NCI-H2171 treated with DMSO at 0.1 percent for 48 hours (cell line): ENCODE results near the gene PAMR1.

Source experiments
- DNase-seq: peaks from one replicate; lab custom pipeline; 2025; lab: John Stamatoyannopoulos, UW

The PAMR1 gene

DNA sequence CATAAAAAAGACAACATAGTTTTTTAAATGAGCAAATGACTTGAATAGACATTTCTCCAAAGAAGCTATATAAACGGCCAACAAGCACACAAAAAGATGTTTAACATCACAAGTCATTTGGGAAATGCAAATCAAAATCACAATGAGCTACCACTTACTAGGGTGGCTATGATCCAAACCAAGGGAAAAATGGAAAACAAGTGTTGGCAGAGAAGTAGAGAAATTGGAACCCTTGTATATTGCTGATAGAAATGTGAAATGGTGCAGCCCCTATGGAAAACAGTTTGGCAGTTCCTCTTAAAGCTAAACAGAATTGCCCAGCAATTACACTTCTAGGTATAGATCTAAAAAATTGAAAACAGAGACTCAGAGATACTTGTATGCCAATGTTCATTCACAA lies 29.0 kb downstream of the PAMR1 start:
- no peak for DNase-seq

DNA sequence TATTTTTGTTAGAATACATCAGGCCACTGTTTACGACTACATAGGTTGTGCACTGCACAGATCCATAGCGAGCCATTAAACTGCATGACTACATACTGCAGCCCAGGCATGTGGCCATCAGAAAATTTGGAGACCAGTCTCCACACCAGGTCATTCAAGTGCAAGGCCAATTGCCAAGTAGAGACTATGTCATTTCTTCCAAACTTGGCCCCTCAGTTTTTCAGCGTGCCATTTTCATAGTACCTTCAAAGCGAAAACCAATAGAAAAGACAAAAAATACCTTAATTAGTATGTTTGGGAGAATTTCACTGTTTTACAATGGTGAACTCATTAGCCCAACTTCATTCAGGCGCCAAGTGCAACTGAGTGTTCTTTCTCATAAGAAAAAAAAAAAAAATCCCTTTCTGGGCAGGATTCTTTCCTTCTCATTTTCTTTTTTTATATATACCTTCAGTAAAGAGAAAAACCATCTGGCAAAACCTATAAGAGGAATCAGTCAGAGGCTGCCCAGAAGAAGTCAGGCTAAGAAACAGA lies 30.4 kb downstream of the PAMR1 start:
- no peak for DNase-seq

DNA sequence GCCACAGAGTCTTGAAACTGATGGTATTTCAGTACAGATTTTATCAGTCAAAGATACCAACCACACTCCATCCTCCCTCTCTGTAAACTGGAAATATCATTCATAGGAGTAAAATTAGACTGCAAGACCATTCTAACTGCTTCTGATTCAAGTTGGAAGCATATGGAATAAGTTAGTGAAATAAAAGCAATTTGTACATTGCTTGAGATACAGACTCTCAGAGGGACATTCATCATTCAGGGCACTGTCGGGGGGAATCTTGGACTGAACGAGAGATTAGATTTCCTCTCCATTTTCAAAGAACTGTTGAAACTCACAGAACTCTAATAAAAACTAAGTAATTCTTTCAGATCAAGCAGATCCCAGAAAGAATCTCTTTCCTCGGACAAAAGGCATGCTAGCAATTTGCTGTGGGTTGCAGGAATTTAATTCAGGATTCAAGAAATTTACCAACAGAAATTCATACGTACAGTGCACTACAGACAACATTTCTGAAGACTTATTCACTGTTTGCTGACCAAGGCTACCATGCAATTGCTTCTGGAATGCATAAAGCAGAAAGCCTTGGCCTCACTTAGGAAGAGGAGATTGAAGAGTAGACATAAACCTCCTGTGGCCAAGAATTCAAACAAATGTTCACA lies 34.1 kb downstream of the PAMR1 start:
- DNase-seq, result no peak

DNA sequence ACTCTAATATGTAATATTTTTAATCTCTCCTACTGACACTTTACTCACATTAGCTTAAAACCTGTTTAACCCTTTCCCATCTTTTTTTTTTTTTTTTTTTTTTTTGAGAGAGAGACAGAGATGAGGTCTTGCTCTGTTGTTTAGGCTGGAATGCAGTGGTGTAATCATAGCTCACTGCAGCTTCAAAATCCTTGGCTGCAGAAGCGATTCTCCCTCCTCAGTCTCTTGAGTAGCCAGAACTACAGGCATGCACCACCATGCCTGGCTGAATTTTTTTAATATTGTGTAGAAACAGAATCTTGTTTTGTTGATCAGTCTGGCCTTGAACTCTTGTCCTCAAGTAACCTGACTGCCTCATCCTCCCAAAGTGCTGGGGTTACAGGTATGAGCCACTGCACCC lies 37.3 kb downstream of the PAMR1 start:
- DNase-seq, result no peak

DNA sequence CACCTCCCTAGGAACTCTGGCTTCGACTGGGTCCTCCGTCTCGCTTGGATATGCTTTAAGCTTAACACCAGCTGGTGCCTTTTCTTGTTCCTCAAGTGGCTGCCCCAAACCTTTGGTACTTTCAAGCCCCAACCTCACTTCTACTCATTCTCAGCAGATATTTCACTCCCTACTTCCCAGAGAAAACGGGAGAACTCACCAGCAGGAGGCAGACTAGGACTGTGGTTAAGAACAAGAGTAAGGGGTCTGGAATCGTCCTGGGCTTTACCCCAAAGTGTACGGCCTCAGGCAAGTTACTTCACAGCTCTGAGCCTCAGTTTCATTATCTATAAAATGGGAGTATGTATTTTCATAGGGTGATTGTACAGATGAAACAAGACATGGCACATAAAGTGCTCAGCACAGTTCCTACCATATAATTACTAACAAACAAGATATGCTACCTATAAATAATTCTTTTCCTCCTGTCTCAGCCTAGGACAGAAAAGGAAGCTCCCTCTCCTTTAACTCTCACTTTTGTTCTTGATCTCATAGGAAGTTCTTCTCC lies 37.8 kb downstream of the PAMR1 start:
- DNase-seq, result peak; percentile 35

DNA sequence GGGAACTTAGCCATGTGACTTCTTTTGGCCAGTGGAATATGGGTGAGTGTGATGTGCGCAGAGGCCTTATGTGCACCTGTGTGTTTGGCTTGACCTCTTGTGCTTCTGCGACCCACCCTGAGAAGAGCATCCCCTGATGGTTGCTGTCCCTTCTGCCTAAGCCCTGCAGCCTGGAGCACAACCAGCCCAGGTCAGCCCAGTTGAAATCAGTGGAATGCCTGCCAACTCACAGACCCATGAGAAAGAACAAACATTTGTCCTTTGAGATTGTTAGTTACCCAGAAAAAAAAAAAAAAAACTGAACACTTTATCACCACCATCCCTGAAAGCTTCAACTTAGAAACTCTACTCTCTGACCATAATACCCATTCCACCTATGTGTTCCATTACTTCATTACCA lies 38.5 kb downstream of the PAMR1 start:
- no peak for DNase-seq

DNA sequence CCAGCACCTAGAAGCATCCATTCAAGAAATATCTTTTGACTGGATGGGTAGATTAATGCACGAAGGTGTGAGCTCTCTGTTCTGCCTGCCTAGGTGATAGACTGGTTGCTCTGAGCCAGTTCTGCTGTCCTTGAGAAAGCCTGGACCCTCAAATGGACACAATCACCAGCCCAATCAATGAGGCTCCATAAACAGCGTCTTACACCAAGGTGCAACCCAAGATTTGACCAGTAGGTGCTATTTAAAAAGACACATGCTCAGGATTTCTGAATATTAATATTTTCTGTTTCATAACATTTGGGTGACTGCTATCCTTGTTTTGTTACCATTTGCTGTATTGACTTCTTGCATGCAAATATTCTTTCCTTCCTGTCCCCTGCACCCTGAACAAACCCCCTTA lies 39.0 kb downstream of the PAMR1 start:
- DNase-seq, result no peak

DNA sequence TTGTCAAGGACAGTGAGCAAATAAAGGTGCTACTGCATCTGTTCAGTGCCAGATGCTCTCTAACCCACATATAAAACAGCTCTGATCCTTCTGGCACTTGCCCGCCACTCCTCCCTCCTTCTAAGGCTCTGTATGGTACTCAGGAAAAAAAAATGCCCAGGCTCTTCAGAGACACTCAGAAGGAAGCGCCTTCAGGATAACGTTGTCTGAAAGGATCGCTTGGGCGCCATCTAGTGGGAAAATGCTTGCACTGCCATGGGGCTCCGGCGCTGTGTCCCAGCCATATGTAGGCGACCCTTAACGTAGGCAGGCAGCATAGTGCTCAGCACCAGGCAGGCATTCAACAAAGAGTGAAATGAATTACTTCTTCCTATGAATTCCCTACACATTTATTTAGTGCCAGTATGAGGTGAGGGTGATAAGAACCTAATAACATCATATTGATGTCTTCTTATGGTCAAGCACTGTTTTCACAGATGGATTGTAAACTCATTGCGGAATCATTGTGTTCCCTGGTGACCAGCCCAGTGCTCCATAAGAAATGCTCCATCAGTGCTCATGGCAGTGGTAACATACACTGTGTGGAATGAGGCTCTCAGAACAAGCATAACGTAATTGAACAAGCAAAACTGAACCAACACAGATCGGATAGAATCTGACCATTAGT lies 39.6 kb downstream of the PAMR1 start:
- peak; percentile 99 for DNase-seq

DNA sequence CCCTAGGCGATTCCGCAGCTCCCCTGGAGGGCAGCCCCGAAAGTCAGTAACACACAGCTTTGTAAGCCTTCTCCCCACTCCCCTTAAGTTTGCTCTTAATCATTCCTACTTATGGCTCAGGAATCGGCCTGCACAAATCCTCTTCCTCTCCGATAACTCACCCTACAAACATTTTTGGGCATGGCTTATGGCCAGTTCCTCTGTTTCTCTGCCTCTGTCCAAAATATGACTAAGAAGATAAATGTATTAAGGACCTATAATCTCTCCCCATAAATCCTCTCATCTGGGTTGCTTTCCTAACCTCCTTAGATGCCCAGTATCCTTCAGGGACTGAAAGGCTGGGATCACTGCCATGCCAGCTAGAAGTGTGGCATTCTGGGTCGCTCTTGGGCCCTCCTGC lies 41.0 kb downstream of the PAMR1 start:
- DNase-seq, result no peak

DNA sequence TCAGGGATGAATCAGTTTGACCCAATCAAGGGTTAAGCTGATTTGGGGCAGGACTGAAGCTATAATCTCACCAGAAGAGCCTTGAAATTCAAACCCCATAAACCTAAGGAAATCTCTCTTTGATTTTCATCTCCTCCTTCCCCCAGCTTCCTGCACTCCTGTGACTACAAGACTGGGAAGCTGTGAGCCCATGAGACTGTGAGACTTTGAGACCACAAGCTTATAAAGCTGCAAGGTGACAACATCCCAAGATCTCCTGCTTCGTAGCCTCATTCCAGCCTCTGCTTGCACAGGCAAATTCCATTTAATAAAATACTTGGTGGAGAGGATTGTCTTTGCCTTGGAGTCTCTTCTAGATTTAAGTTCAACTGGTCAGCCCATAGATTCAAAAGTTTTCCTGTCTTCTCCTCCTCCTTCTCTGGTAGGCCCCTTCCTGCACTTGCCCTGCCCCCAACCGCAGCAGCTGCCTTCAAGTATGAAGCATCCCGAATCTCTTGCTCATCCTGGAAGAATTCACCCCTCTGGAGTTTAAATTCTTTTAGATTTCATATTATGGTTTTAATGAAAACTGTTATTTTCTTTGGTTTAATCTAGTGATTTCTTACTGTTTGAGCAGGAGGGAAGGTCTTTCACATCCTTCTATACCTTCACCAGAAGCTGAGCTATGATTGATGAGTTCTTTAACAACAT lies 42.1 kb downstream of the PAMR1 start:
- no peak for DNase-seq

DNA sequence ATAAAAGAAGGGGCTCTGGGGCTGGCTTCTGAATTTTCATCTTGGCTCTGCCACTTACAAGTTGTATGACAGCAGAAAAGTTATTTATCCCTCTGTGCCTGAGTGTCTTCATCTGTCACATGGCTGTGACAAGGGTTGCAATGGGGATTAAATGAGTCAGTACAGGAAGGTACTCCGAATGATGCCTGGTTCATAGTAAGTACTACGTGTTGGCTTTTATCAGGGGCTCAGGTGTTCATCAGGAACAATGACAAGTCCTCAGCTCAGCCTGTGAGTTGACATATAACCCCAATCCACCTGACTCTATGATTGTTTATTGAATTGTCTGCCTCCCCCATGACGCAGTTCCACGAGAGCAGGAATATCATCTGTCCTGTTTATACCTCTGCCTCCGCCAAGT lies 45.7 kb downstream of the PAMR1 start:
- peak; percentile 38 for DNase-seq

DNA sequence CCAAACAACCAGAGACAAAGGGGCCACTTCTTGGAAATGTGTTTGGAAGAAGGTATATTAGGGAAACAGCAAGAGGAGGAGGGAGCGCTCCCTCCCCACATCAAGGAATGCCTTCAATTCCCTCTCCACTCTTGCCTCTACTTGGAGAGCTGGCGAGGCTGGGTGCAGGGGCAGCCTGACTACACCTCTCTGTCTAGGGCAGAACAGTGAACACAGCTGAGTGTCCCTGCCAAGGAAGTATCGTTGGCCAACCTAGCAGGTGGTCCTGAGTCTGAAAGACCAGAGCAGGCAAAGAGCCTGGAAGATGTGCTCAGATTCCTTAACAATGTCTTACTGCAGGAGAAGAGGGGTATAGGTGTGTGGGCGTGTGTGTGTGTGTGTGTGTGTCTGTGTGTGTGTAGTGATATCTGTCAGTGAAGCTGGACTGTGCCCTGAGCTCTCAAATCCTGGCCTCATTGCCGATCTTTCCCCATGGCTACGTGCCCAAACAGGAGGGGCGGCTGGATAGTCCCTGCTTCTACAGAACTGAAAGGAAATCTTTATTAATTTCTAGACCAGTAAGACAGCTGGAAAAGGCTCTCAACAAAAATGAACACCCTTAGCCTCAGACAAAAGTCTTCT lies 46.8 kb downstream of the PAMR1 start:
- peak; percentile 17 for DNase-seq

DNA sequence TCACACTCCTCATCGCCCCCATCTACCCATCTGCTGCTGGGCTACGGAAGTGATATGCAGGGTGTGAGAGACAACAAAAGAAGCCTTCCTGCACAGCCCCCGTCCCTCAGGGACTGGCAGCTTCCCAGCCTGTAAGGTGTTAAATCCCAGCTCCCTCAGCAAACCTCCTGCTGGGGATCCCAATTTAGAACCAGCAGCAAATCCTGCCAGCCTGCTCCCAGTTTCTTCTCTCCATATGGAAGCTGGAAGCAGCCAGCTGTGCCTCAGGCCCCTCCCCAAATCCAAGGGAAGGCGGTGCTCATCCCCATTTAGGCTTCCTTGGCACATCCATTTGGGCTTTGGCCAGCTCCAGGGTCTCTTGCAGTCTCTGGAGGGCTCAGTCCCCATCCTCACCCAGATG lies 47.5 kb downstream of the PAMR1 start:
- peak; percentile 85 for DNase-seq

DNA sequence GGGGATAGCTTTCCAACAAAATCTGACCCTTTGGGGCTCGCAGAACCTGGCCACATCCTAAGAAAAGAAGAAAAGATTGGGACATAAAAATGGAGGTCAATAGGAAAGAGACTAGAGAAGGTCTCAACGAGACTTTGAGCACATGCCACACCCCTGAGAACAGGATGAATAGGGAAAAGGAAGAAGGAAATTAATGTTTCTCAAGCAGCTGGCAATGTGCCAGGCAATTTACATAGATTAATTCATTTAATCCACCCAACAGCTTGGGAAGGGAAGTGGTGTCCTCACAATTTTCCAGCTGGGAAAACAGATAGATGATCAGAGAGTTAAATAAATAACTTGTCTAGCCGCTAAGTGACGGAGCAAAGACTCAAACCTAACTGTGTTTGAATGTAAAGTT lies 50.7 kb downstream of the PAMR1 start:
- no peak for DNase-seq

DNA sequence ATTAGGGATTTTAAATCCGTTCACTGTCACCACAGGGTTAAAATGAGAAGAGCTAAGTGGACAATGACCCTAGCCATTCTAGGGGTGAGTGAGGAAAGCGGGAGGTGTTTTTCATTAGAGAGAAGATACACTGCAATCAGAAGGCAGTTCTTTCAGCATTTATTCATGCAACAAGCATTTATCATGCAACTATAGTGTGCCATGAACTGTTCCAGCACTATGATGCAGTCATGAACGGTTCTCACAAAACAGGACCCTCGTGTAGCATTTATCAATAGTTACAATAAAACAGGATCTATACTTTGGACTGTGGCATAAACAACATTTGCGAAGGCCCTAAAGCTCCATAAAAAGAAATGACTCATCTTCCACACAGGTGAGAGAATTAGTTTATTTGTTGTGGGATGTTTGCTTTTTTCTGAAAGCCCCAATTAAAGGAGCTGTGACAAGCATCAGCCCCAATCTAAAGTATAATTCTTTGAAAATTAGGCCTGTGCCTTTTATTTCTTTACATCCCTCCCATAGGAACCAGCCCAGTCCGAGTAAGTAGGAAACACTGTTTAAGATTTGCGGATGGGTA lies 51.5 kb downstream of the PAMR1 start:
- no peak for DNase-seq

DNA sequence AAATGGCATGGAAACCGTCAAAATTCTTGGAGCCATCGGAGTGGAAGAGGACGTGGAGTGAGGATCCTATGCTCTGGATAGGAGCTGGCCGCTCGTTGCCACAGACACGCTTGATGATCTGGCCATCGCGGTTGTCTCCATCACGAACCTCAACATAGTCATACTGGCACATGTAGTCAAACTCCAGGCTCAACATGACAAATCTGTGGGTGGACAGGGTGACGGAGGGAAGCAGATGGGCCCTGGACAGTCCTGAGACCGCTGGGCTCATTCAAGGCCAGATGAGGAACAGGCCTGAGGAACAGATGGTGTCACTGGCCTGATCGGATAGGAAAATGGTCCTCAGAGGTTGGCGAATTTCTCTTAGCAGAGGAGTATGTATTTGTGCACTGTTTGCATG lies 54.8 kb downstream of the PAMR1 start:
- DNase-seq, result no peak

DNA sequence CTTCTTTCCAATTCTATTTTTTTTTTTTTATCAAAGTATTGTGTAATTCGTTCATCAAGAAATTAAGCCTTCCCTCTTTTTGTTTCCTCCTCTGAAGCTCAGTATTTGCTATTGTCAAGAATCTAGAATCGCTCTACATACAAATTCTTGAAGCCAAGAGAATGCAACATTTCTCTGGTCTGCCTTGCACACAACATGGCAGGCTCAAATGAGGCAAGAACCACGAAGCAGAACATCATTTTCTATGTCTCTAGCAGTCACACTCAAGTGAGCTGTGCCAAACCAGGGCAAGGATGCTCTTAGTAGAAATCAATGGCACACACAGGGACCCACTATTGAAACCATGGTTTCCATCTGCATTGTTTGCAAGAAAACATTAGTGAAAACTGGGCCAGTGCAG lies 59.4 kb downstream of the PAMR1 start:
- no peak for DNase-seq

DNA sequence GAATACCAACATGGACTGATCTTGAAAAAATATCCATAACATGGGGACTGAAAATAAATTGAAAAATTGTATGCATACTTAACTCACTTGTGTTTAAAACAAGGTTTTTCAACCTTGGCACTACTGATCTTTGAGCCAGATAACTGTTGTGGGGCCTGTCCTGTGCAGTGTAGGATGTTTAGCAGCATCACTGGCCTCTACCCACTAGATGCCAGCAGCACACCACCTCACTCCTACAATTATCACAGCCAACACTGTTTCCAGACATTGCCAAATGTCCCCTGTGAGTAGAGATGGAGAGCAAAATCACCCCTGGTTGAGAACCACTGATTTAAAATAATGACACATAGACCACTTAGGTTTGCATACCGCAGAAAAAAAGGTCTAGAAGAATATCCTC lies 61.1 kb downstream of the PAMR1 start:
- DNase-seq, result peak; percentile 60

DNA sequence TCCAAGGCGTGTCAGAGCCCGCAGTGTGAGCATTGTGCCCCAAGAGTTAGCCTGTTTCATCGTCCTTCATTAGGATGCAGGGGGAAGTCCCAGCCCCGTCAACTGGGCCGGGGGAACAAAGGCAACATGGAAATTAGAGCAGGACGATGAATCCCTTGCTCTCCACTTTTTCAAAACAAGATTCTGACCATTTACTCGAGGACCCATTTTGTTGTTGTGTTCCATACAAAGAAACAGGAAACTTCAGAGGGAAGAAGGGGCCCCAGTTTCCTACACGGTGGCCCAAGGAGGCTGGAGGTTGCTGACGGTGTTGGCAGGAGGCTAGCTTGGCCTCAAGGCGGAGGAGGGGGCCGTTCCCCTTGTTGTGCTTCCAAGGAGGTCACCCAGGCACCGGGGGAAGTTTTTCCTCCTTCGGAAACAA lies 62.1 kb downstream of the PAMR1 start:
- DNase-seq, result no peak

DNA sequence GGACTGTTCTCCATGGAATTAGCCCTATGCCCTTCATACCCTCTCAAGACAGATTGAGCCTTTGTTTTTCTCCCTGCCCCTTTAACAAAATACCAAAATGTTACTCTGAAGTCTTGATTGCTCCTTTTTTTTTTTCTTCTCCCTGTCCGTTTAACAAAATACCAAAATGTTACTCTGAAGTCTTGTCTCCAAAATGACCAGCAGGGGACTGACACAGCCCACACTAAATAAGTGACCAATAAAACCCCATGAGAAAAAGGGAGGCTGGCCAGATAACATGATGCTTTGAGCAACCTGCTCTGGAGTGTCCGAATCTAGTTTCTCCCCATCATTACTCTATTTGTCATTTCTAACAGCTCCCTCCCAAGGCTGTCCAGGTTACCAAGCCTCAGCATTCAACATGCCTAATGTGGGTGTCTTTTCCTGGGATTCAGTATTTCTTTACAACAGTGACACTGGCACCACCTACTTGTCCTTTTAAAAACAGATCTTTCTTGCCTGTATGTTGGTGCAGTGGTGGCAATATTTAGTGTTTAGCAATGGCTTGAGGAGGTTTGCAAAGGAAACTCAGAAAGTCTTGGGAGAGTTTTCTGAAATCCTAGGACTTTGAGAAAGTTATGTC lies 63.4 kb downstream of the PAMR1 start:
- no peak for DNase-seq

DNA sequence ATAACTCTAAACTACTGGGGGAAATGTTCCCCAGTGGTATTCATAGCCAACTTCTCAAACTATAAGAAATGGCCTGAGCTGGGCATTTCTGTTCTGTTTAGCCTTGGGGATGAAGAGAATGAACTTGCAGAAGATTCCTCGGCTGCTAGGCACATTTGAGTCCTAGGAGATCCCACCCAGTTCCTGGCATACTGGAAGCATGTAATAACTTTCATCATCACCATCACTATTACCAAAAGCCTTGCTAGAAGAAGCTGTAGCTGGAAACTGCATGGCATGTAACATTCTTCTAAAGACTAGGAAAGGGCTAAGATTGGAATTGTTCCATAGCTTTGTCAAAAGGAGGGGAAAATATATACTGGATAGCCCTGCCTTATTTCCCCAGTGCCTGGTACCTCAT lies 65.9 kb downstream of the PAMR1 start:
- DNase-seq, result no peak

DNA sequence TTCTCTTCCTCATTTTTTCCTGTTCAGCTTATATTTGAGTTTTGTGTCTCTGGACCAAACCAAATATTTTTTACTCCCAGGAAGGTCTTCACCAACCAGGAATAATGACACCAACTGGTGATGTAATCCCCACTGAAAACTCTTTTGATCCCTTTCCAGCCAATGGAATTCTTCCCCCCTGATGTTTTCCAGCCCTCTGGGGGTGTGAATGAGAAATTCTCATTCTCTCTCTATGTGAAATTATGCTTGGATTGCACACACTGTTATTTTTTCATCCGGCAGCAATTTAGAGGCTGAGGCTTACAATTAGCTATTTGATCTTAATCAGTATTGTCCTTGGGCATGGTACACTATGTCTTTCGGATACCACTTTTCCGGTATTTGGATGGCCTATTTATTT lies 66.6 kb downstream of the PAMR1 start:
- DNase-seq, result no peak
